Prostate gland (tissue), 2 donors: ENCODE measurements around the gene CHRNA4.

Experiments
- POLR2A ChIP-seq: fragments of 450-650 bp; IDR thresholded peaks from one replicate; pipeline ENCODE4 v1.6.1; 2016; ENCODE audit warnings: antibody characterized with exemption, mild to moderate bottlenecking
- POLR2AphosphoS5 ChIP-seq: sonication (generic); formaldehyde crosslinking; IDR thresholded peaks from one replicate; pipeline ENCODE4 v1.6.1; 2017; ENCODE audit warnings: antibody characterized with exemption
- TF ChIP-seq, protein P1 (sequence below), 4 experiments: fragments of 200-600 bp in 2 of 4; fragments of 450-650 bp in 2 of 4; sonication (generic) in 2 of 4; IDR thresholded peaks; 1 replicate in 3 of 4; 2 replicates in 1 of 4; pipeline ENCODE4 v1.5.1; 2016 to 2019; ENCODE audit warnings: antibody characterized with exemption in 4 of 4, mild to moderate bottlenecking in 2 of 4, moderate library complexity in 2 of 4

DNA sequence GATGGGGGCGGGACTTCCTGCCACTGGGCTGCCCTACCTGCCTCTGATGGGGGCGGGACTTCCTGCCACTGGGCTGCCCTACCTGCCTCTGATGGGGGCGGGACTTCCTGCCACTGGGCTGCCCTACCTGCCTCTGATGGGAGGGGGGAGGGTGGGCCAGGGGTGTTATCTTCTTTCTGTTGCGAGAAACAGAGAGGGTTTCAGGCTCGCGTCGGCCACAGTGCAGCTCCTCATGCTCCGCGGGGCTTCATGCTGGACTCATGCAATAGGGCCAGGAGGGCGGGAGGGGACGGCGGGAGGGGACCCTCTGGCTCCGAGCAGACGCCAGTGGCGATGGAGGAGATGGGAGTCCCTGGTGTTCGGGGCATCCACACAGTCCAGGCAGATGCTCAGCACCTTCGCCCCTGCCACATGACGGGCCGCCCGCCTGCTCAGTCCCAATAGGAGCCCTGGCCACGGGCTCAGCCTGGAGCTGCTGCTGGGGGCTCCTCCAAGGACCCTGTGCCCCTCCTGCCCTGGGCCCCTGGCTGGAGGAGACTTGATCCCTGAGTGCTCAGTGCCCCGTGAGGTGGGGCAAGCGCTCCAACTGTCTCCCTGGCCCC is 48.8 kb upstream of the CHRNA4 start:
- TF ChIP-seq, protein P1, sequence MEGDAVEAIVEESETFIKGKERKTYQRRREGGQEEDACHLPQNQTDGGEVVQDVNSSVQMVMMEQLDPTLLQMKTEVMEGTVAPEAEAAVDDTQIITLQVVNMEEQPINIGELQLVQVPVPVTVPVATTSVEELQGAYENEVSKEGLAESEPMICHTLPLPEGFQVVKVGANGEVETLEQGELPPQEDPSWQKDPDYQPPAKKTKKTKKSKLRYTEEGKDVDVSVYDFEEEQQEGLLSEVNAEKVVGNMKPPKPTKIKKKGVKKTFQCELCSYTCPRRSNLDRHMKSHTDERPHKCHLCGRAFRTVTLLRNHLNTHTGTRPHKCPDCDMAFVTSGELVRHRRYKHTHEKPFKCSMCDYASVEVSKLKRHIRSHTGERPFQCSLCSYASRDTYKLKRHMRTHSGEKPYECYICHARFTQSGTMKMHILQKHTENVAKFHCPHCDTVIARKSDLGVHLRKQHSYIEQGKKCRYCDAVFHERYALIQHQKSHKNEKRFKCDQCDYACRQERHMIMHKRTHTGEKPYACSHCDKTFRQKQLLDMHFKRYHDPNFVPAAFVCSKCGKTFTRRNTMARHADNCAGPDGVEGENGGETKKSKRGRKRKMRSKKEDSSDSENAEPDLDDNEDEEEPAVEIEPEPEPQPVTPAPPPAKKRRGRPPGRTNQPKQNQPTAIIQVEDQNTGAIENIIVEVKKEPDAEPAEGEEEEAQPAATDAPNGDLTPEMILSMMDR (IDR thresholded peaks at IDR 0.05), result no peak
- TF ChIP-seq POLR2A (no peak), POLR2AphosphoS5 (no peak)
